Muscle layer of duodenum (tissue), 2 donors: ENCODE measurements around the gene MEGF10.

Experiments
- H3K27ac ChIP-seq: one replicate; pipeline ENCODE4 v1.7.0; 2013; ENCODE audit warnings: mild to moderate bottlenecking, low read length
- H3K27me3 ChIP-seq: one replicate; pipeline ENCODE4 v1.7.0; 2013; ENCODE audit warnings: low read depth, mild to moderate bottlenecking, control low read depth, low read length
- H3K36me3 ChIP-seq, 2 donors: one replicate each; pipeline ENCODE4 v1.7.0; 2013; ENCODE audit warnings: low read length in 2 of 2, control low read depth in 1 of 2, mild to moderate bottlenecking in 1 of 2; ENCODE audit not compliant: insufficient read depth in 2 of 2, control insufficient read depth in 1 of 2
- H3K4me1 ChIP-seq, 2 donors: one replicate each; pipeline ENCODE4 v1.7.0; 2013; ENCODE audit warnings: low read length in 2 of 2, mild to moderate bottlenecking in 2 of 2, control low read depth in 1 of 2, moderate library complexity in 1 of 2; ENCODE audit not compliant: insufficient read depth in 2 of 2, control insufficient read depth in 1 of 2
- H3K4me3 ChIP-seq, 2 donors: one replicate each; pipeline ENCODE4 v1.7.0; 2013; ENCODE audit warnings: low read length in 2 of 2, low read depth in 1 of 2, mild to moderate bottlenecking in 1 of 2
- H3K9me3 ChIP-seq, 2 donors: one replicate each; pipeline ENCODE4 v1.7.0; 2013; ENCODE audit warnings: low read length in 2 of 2, control low read depth in 1 of 2, mild to moderate bottlenecking in 1 of 2; ENCODE audit not compliant: control insufficient read depth in 1 of 2
- donor health status: healthy.

Gene MEGF10

GRCh38 chr5:127331890-127332649 lies 41.5 kb downstream of the MEGF10 start:
- Histone ChIP-seq H3K4me3 (no peak overlapping the region), H3K27ac (no peak overlapping the region), H3K36me3 (no peaks in the 10 kb centered on the region), H3K9me3 (no peaks in the 10 kb centered on the region), H3K4me1 (no peaks in the 10 kb centered on the region), H3K27me3 (no peaks in the 10 kb centered on the region)

DNA sequence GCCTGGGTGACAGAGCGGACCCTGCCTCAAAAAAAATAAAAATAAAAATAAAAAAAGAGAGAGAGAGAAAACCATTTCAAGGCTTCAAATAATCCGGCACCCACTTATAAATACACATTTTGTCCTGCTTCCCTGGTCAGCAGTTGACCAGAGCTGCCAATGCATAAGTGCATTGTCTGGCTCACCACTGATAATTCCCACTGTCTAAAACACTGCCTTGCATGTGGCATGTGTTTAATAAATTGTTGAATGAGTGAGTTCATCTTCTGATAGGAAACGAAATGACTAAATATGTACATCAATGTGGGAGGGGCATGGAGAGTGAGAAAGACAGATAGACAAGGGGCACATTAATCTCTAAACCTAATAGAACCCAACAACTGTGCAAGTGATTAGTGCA lies 42.9 kb downstream of the MEGF10 start:
- Histone ChIP-seq H3K4me1 (no peaks in the 10 kb centered on the region), H3K9me3 (no peaks in the 10 kb centered on the region), H3K4me3 (no peak overlapping the region), H3K36me3 (no peaks in the 10 kb centered on the region), H3K27me3 (no peaks in the 10 kb centered on the region), H3K27ac (no peak overlapping the region)

DNA sequence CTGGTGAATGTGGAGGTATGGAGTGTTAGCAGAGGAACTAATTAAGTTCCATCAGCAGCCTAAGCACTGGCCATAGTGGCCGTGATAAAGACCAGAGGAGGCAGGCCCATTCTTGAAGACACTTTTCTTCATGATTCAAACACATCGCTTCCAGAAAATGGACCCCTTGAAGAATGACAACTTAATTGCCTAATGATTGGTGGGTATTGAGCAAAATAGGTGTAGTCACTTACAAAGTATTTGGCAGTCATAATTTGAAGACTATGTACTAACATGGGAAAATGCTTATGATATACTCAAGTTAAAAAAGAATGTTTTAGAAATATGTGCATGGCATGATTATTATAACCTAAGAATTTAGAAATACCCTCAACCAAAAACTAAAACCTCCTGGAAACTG lies 44.8 kb downstream of the MEGF10 start:
- no peak overlapping the region for H3K4me3 ChIP-seq
- H3K27ac ChIP-seq, result no peak overlapping the region
- H3K9me3 ChIP-seq, result no peaks in the 10 kb centered on the region
- no peaks in the 10 kb centered on the region for H3K36me3 ChIP-seq
- no peaks in the 10 kb centered on the region for H3K27me3 ChIP-seq
- H3K4me1 ChIP-seq, result no peaks in the 10 kb centered on the region

GRCh38 chr5:127337876-127338275 lies 47.3 kb downstream of the MEGF10 start:
- H3K27ac ChIP-seq, result no peak overlapping the region

DNA sequence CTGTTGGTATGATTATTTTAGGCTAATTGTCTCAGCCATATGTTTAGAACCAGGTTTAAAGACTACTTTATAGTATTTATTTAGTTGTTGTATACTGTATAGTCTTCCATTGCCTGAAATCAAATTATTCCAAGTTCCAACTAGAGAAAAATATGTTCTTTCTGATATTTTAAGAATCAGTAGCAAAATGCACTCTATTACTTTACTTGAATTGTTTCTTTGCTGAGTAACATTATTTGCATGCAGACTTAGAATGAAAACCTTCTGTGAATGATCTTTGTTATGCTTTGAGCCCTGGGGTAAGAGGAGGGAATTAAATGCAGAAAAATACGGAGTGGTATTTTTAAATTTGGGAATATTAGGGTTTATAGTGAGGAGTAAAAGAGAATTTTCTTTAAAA lies 47.9 kb downstream of the MEGF10 start:
- Histone ChIP-seq H3K4me1 (no peaks in the 10 kb centered on the region), H3K9me3 (no peaks in the 10 kb centered on the region), H3K27ac (no peak overlapping the region), H3K4me3 (no peak overlapping the region), H3K36me3 (no peaks in the 10 kb centered on the region), H3K27me3 (no peaks in the 10 kb centered on the region)

More at GRCh38 chr5:127337876-127338275, 47.3 kb downstream of the MEGF10 start:
- Histone ChIP-seq H3K27me3 (no peaks in the 10 kb centered on the region), H3K4me3 (no peak overlapping the region), H3K4me1 (no peaks in the 10 kb centered on the region), H3K9me3 (no peaks in the 10 kb centered on the region), H3K36me3 (no peaks in the 10 kb centered on the region)

DNA sequence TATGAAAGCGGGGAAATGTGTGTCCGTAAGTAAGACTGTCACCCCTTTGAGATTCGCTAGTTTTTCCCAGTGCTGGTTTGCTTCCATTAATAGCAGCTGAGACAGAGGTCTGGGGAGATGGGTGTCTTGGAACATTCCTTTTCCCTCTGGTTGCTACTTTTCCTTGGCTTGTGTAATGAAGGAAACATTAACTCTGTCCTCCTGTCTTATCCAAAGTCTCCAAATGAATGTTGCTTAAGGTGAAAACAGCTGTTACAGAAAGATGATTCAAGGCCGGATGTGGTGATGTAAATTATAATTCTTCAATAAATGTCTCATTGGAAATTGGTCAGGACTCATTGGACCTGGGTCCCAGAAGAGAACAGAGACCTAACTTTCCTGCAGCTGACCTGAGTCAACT lies 50.0 kb downstream of the MEGF10 start:
- H3K36me3 ChIP-seq, result no peaks in the 10 kb centered on the region
- no peak overlapping the region for H3K4me3 ChIP-seq
- H3K27me3 ChIP-seq, result no peaks in the 10 kb centered on the region
- H3K27ac ChIP-seq, result no peak overlapping the region
- no peaks in the 10 kb centered on the region for H3K9me3 ChIP-seq
- H3K4me1 ChIP-seq, result no peaks in the 10 kb centered on the region

DNA sequence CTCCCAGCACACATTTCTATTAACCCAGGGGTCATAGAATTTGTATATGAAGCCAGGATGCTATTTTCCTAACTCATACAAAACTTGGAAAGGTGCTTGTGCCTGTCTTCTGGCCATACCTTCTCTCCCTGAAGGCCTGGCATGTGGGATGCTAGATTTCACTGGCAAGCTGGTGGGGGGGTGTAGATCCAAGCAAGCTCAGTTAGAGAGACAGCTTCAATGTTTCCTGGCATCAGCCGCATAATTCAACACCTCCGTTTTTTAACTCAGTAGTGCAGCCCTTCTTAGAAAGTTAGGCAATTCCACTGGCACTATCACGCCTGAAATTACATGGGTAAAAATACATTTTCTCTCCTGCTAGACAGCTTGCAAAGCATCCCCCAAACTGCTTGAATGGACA lies 51.8 kb downstream of the MEGF10 start:
- H3K36me3 ChIP-seq, result no peaks in the 10 kb centered on the region
- H3K4me1 ChIP-seq, result no peaks in the 10 kb centered on the region
- no peak overlapping the region for H3K27ac ChIP-seq
- no peaks in the 10 kb centered on the region for H3K9me3 ChIP-seq
- H3K4me3 ChIP-seq, result no peak overlapping the region
- H3K27me3 ChIP-seq, result no peaks in the 10 kb centered on the region

DNA sequence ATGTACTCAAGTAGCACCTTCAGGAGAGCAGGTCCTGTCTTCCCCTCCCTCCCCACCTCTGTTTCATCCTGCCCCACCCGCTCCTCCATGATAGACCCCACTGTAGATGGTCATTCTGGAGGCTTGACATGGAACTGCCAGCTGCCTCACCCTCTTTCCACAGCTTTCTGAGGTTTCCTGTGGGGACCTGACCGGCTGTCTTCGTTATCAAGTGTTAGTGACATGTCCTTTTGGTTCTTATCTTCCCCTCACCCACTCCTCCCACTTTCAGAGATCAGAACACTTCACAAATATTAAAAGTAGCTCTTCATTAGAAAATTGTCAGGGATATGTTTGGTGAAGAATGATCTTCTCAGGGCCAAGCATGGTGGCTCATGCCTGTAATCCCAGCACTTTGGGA lies 52.7 kb downstream of the MEGF10 start:
- H3K27ac ChIP-seq, result no peak overlapping the region

DNA sequence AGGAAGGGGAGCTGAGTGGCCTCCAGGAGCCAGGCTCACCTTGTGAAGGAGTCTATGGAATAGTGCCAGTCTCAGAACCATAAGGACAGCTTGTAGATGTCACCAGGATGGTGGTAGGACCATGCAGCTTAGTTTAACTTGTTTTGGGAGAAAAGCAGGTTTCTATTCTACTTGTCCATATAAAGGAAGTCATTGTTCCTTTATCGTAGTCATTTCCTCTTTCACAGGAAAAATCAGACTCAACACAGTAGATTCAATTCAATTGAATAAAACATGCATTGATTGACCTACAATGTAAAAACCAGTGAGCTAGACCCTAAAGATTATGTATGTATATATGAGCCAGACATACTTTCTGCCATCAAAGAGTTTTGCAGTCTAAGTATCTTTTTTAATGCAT lies 53.3 kb downstream of the MEGF10 start:
- no peak overlapping the region for H3K4me3 ChIP-seq
- H3K36me3 ChIP-seq, result no peaks in the 10 kb centered on the region
- H3K27ac ChIP-seq, result no peak overlapping the region
- no peaks in the 10 kb centered on the region for H3K27me3 ChIP-seq
- no peaks in the 10 kb centered on the region for H3K4me1 ChIP-seq
- H3K9me3 ChIP-seq, result no peaks in the 10 kb centered on the region

More for the DNA sequence above, 52.7 kb downstream of the MEGF10 start:
- Histone ChIP-seq H3K4me1 (no peaks in the 10 kb centered on the region), H3K9me3 (no peaks in the 10 kb centered on the region), H3K4me3 (no peak overlapping the region), H3K36me3 (no peaks in the 10 kb centered on the region), H3K27me3 (no peaks in the 10 kb centered on the region)

- Histone ChIP-seq H3K36me3 (no peaks in the 10 kb centered on the region), H3K27me3 (no peaks in the 10 kb centered on the region), H3K9me3 (no peaks in the 10 kb centered on the region), H3K27ac (no peak overlapping the region), H3K4me3 (no peak overlapping the region), H3K4me1 (no peaks in the 10 kb centered on the region)
Measured at GRCh38 chr5:127344931-127345330, 54.3 kb downstream of the MEGF10 start.

- no peaks in the 10 kb centered on the region for H3K27me3 ChIP-seq
Measured at GRCh38 chr5:127351418-127351817, 60.8 kb downstream of the MEGF10 start.

DNA sequence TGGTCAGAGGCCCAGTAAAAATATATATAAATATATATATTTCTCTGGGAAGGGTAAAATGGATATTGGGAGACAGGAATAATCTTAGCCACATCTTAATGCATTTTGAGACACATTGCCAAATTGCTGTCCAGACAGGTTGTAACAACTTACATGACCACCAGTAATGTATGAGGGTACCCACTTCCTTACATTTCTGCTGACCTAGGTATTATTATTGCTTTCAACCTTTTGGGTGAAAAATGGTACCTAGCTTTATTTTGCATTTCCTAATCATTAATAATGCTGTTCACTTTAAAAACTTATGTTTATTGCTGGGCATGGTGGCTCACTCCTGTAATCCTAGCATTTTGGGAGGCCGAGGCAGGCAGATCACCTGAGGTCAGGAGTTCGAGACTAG lies 61.5 kb downstream of the MEGF10 start:
- no peak overlapping the region for H3K27ac ChIP-seq
- H3K9me3 ChIP-seq, result no peaks in the 10 kb centered on the region
- H3K36me3 ChIP-seq, result no peaks in the 10 kb centered on the region
- no peaks in the 10 kb centered on the region for H3K27me3 ChIP-seq
- H3K4me3 ChIP-seq, result no peak overlapping the region
- no peaks in the 10 kb centered on the region for H3K4me1 ChIP-seq

More at GRCh38 chr5:127351418-127351817, 60.8 kb downstream of the MEGF10 start:
- Histone ChIP-seq H3K36me3 (no peaks in the 10 kb centered on the region), H3K4me3 (no peak overlapping the region), H3K27ac (no peak overlapping the region), H3K4me1 (no peaks in the 10 kb centered on the region), H3K9me3 (no peaks in the 10 kb centered on the region)
